MG63 (cell line): ENCODE data around the gene ERV3-1. TPM values are rescaled to one million over a fixed set of nuclear protein-coding genes. Genes with fewer than 3 reads are reported as not detected.
"Not testable (repeated sequence)": the region's sequence is repeated elsewhere in the genome, so short reads cannot be mapped to it uniquely, and the experiment has no call there.

ENCODE experiments used
- DNase-seq: peaks from one replicate; pipeline ENCODE4 v3.0.0-alpha.2; 2020
- H3K27me3 ChIP-seq: fragments of 250-450 bp; sonication (Bioruptor Pico); 2 replicates; pipeline ENCODE4 v1.5.1; 2020; ENCODE audit warnings: mild to moderate bottlenecking, moderate library complexity
- H3K36me3 ChIP-seq: fragments of 250-450 bp; sonication (Bioruptor Pico); 2 replicates; pipeline ENCODE4 v1.5.1; 2020; ENCODE audit warnings: mild to moderate bottlenecking, moderate library complexity
- H3K4me3 ChIP-seq: fragments of 250-450 bp; sonication (Bioruptor Pico); 2 replicates; pipeline ENCODE4 v1.5.1; 2020; ENCODE audit warnings: mild to moderate bottlenecking, moderate library complexity
- H3K9me3 ChIP-seq: fragments of 250-450 bp; sonication (Bioruptor Pico); 2 replicates; pipeline ENCODE4 v1.5.1; 2020; ENCODE audit warnings: mild to moderate bottlenecking, moderate library complexity
- total RNA-seq: library from RNA; depleted of rRNA; stranded (reverse); fragments of >200 nt; shearing (Covaris generic); gene quantifications from 2 replicates; pipeline ENCODE4 v1.2.3, GENCODE V29; 2014; ENCODE audit warnings: low replicate concordance; rRNA removed

The ERV3-1 gene
- total RNA-seq, result 3.3 and 3.7 TPM in 2 replicates

- peaks cover 15% of the 10 kb centered on the region for H3K9me3 ChIP-seq
- H3K27me3 ChIP-seq, result no peaks in the 10 kb centered on the region
- DNase-seq, result peak; percentile 99
- peaks cover 41% of the 10 kb centered on the region for H3K36me3 ChIP-seq
- peak within 1 kb of the TSS; percentile 82 for H3K4me3 ChIP-seq
Observed at GRCh38 chr7:65006094-65006992, at the start of gene ERV3-1. Gene ERV3-1 (minus strand): TSS chr7:65006687. CDS start chr7:64993026, 13,661 bp downstream.

- not testable (repeated sequence) for H3K27me3 ChIP-seq, DNase-seq, H3K9me3 ChIP-seq, H3K4me3 ChIP-seq
- peaks cover 18% of the 10 kb centered on the region for H3K36me3 ChIP-seq
Observed at GRCh38 chr7:65055786-65056185, 49.3 kb upstream of the ERV3-1 start.

GRCh38 chr7:65054466-65054994 lies 48.0 kb upstream of the ERV3-1 start:
- H3K36me3 ChIP-seq, result peaks cover 24% of the 10 kb centered on the region
- H3K4me3 ChIP-seq, DNase-seq, H3K27me3 ChIP-seq, H3K9me3 ChIP-seq: not testable (repeated sequence)

GRCh38 chr7:65051654-65052053 lies 45.2 kb upstream of the ERV3-1 start:
- H3K27me3 ChIP-seq, H3K4me3 ChIP-seq, H3K9me3 ChIP-seq, DNase-seq: not testable (repeated sequence)
- peaks cover 15% of the 10 kb centered on the region for H3K36me3 ChIP-seq

GRCh38 chr7:65051139-65051538 lies 44.7 kb upstream of the ERV3-1 start:
- DNase-seq, H3K27me3 ChIP-seq, H3K4me3 ChIP-seq, H3K9me3 ChIP-seq: not testable (repeated sequence)
- peaks cover 15% of the 10 kb centered on the region for H3K36me3 ChIP-seq

- peaks cover 21% of the 10 kb centered on the region for H3K36me3 ChIP-seq
- H3K9me3 ChIP-seq, H3K4me3 ChIP-seq: not testable (repeated sequence)
Observed at GRCh38 chr7:65046329-65046728, 39.8 kb upstream of the ERV3-1 start.

GRCh38 chr7:65045589-65045988 lies 39.1 kb upstream of the ERV3-1 start:
- not testable (repeated sequence) for H3K4me3 ChIP-seq

More at GRCh38 chr7:65046329-65046728, 39.8 kb upstream of the ERV3-1 start:
- not testable (repeated sequence) for DNase-seq, H3K27me3 ChIP-seq

GRCh38 chr7:65038767-65039166 lies 32.3 kb upstream of the ERV3-1 start:
- peak overlapping the region; percentile 86 for H3K4me3 ChIP-seq
- DNase-seq, result peak; percentile 56
- not testable (repeated sequence) for H3K27me3 ChIP-seq, H3K36me3 ChIP-seq, H3K9me3 ChIP-seq

More at GRCh38 chr7:65045589-65045988, 39.1 kb upstream of the ERV3-1 start:
- not testable (repeated sequence) for H3K9me3 ChIP-seq, H3K27me3 ChIP-seq, DNase-seq
- peaks cover 20% of the 10 kb centered on the region for H3K36me3 ChIP-seq

GRCh38 chr7:65037740-65038688 lies 31.5 kb upstream of the ERV3-1 start:
- DNase-seq, result peak; percentile 94
- Histone ChIP-seq H3K27me3 (no peaks in the 10 kb centered on the region), H3K36me3 (peaks cover 3% of the 10 kb centered on the region; the same call in 1 of the 2 replicates), H3K9me3 (no peaks in the 10 kb centered on the region), H3K4me3 (peak overlapping the region; percentile 86)

GRCh38 chr7:65036526-65036925 lies 30.0 kb upstream of the ERV3-1 start:
- peak; percentile 11 for DNase-seq
- H3K36me3 ChIP-seq, H3K9me3 ChIP-seq, H3K27me3 ChIP-seq, H3K4me3 ChIP-seq: not testable (repeated sequence)

- not testable (repeated sequence) for DNase-seq
Observed at GRCh38 chr7:65035469-65035868, 29.0 kb upstream of the ERV3-1 start.

GRCh38 chr7:65034120-65034782 lies 27.8 kb upstream of the ERV3-1 start:
- H3K36me3 ChIP-seq, H3K4me3 ChIP-seq, H3K27me3 ChIP-seq, DNase-seq, H3K9me3 ChIP-seq: not testable (repeated sequence)

More at GRCh38 chr7:65035469-65035868, 29.0 kb upstream of the ERV3-1 start:
- H3K27me3 ChIP-seq, H3K36me3 ChIP-seq, H3K9me3 ChIP-seq, H3K4me3 ChIP-seq: not testable (repeated sequence)

GRCh38 chr7:65033391-65033790 lies 26.9 kb upstream of the ERV3-1 start:
- H3K9me3 ChIP-seq, H3K36me3 ChIP-seq, H3K4me3 ChIP-seq, H3K27me3 ChIP-seq, DNase-seq: not testable (repeated sequence)

GRCh38 chr7:65025023-65025422 lies 18.5 kb upstream of the ERV3-1 start:
- not testable (repeated sequence) for H3K9me3 ChIP-seq, H3K36me3 ChIP-seq, H3K4me3 ChIP-seq, DNase-seq, H3K27me3 ChIP-seq

GRCh38 chr7:65020978-65021377 lies 14.5 kb upstream of the ERV3-1 start:
- H3K36me3 ChIP-seq, result not testable (repeated sequence)

GRCh38 chr7:65009881-65010280 lies 3.4 kb upstream of the ERV3-1 start:
- DNase-seq, H3K36me3 ChIP-seq, H3K4me3 ChIP-seq, H3K9me3 ChIP-seq, H3K27me3 ChIP-seq: not testable (repeated sequence)

More at GRCh38 chr7:65020978-65021377, 14.5 kb upstream of the ERV3-1 start:
- not testable (repeated sequence) for DNase-seq, H3K4me3 ChIP-seq, H3K9me3 ChIP-seq, H3K27me3 ChIP-seq
